ENCODE results near the gene MCOLN3. TPM values are rescaled to one million over a fixed set of nuclear protein-coding genes. Genes with fewer than 3 reads are reported as not detected.

Gene MCOLN3, protein sequence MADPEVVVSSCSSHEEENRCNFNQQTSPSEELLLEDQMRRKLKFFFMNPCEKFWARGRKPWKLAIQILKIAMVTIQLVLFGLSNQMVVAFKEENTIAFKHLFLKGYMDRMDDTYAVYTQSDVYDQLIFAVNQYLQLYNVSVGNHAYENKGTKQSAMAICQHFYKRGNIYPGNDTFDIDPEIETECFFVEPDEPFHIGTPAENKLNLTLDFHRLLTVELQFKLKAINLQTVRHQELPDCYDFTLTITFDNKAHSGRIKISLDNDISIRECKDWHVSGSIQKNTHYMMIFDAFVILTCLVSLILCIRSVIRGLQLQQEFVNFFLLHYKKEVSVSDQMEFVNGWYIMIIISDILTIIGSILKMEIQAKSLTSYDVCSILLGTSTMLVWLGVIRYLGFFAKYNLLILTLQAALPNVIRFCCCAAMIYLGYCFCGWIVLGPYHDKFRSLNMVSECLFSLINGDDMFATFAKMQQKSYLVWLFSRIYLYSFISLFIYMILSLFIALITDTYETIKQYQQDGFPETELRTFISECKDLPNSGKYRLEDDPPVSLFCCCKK
- 1.8 and 2.5 TPM in 2 replicates for total RNA-seq

DNA sequence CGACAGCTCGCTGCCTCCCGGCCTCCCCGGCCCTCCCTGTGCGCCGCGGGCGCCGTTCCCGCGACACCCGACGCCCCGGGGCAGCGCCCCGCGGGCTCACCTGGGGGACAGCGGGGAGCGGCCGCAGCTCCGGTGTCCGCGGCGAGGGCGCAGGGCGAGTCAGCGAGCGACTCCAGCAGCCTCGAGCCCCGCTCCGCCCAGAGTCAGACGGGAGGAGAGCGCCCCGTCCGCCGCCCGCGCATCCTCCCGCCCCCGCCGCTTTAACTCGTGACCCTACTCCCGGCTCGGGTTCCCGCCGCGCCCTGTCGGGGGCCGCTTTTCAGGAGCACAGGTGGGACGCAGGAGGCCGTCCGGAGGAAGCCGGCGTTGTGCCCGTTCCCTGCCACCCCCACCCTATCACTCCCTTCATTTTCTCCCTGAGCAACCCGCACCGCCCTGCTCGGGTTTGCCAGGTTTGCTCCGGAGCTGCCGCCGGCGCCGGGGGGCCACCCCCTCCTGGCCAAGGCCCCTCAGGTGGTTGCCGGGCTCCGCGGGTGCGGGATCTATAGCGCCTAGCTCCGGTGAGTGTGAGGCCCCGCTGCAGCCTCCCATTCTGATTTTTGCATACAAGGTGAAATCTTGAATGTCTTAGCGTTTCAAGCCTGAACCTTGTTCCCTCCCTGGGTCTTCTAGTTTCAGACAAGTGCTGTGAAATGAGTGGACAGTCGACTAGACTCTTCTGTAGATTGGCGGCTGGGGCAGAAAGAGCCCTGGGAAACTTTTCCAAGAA lies at the start of gene MCOLN3:
Gene MCOLN3 (minus strand): TSS at position 205 of the 769 bp plus-strand sequence. CDS start 3,140 bp downstream, outside the sequence.

DNA sequence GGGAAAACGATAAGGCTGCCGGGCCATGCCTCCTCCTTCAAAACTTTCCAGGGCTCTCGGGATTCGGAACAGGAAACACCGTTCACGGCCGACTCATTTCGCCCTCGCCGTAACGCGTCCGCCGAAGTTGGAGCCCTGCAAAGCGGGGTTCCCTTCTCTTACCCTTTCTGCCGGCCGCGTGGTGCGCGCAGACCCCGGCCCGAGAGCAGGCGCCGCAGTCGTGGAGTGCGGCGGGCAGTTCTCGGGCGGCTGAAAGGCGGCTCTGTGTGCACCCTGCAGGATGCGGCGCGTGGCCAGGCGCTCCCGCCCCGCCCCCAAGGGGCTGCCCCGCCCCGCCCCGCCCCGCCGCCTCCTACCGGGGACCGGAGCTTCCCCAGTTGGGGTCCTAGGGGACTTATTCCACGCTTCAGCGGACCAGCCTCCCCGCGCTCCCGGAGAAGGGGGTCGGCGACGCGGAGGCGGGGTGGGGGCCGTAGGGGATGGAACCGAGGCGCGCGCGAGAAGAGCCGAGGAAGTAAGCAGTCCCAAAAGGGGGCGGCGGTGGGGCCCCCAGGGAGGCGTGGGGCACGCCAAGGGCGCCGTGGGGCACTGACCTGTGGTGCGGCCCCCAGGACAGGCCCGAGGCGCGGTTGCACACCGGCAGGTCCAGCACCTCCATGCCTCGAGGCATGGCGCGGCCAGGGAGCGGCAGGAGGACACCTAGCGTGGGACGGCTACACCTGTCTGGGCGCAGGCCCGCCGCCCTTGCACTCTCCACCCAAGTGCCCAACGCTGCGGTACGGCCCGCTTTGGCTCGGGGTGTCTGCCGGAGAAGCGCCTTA lies 51.2 kb downstream of the MCOLN3 start, which contains the start of gene MCOLN2:
Gene MCOLN2 (minus strand): TSS at position 268 of the 821 bp plus-strand sequence. CDS start 241 bp downstream, at position 27.

Other genes starting within 250 kb of the MCOLN3 start
- 22.2 and 25.7 TPM in 2 replicates for gene LPAR3, start 155.3 kb downstream of the MCOLN3 start, total RNA-seq
- gene MCOLN2, start 51.4 kb downstream of the MCOLN3 start, total RNA-seq, result 0.70 and 0.78 TPM in 2 replicates
- gene SYDE2, start 152.5 kb upstream of the MCOLN3 start, total RNA-seq, result 3.8 and 4.2 TPM in 2 replicates
- gene C1orf52, start 211.2 kb upstream of the MCOLN3 start, total RNA-seq, result 9.7 and 15.1 TPM in 2 replicates
- 29.2 and 33.3 TPM in 2 replicates for gene BCL10, start 228.1 kb upstream of the MCOLN3 start, total RNA-seq

Measured in airway epithelial cell (primary cell).